CD1c-positive myeloid dendritic cell (primary cell): ENCODE results near the gene CSF1R.

ENCODE experiments used
- DNase-seq: peaks from one replicate; pipeline ENCODE4 v3.0.0-alpha.2; 2016; ENCODE audit errors: extremely low spot score

The CSF1R gene

GRCh38 chr5:150120617-150121447 lies 34.5 kb upstream of the CSF1R start:
- no peak for DNase-seq

GRCh38 chr5:150120062-150120441 lies 33.7 kb upstream of the CSF1R start:
- no peak for DNase-seq

GRCh38 chr5:150119421-150120061 lies 33.2 kb upstream of the CSF1R start:
- no peak for DNase-seq

GRCh38 chr5:150118561-150119229 lies 32.3 kb upstream of the CSF1R start:
- no peak for DNase-seq

- DNase-seq: no peak
These were observed 31.7 kb upstream of the CSF1R start for GRCh38 chr5:150117945-150118560.

GRCh38 chr5:150116667-150117400 lies 30.5 kb upstream of the CSF1R start:
- DNase-seq: no peak

GRCh38 chr5:150114773-150115408 lies 28.5 kb upstream of the CSF1R start:
- DNase-seq: no peak

GRCh38 chr5:150114102-150114641 lies 27.8 kb upstream of the CSF1R start:
- no peak for DNase-seq

GRCh38 chr5:150113047-150113744 lies 26.8 kb upstream of the CSF1R start:
- DNase-seq: no peak

GRCh38 chr5:150112201-150113046 lies 26.1 kb upstream of the CSF1R start:
- peak; percentile 66 for DNase-seq

- DNase-seq: no peak
These were observed 24.8 kb upstream of the CSF1R start for GRCh38 chr5:150111122-150111521.

GRCh38 chr5:150109921-150110320 lies 23.6 kb upstream of the CSF1R start:
- DNase-seq: no peak

GRCh38 chr5:150108711-150109514 lies 22.6 kb upstream of the CSF1R start:
- no peak for DNase-seq

GRCh38 chr5:150107909-150108447 lies 21.6 kb upstream of the CSF1R start:
- peak; percentile 67 for DNase-seq

GRCh38 chr5:150106674-150107426 lies 20.5 kb upstream of the CSF1R start:
- peak; percentile 66 for DNase-seq

GRCh38 chr5:150105928-150106615 lies 19.7 kb upstream of the CSF1R start:
- peak; percentile 86 for DNase-seq

GRCh38 chr5:150104550-150104870 lies 18.2 kb upstream of the CSF1R start:
- DNase-seq: no peak
